Thymus (tissue), 11 donors: ENCODE results near the gene NLGN1. TPM values are rescaled to one million over a fixed set of nuclear protein-coding genes. Genes with fewer than 3 reads are reported as not detected.

Experiments
- DNase-seq, 9 donors: peaks; one replicate each; pipeline ENCODE4 v3.0.0-alpha.2; 2013; ENCODE audit warnings: low spot score in 9 of 9, low read depth in 6 of 9, missing footprints in 1 of 9
- H3K27ac ChIP-seq, 2 donors: one replicate each; pipeline ENCODE4 v1.5.1; 2013; ENCODE audit warnings: control low read depth in 1 of 2, low read depth in 1 of 2, low read length in 1 of 2, mild to moderate bottlenecking in 1 of 2, moderate library complexity in 1 of 2
- H3K27me3 ChIP-seq, 2 donors: one replicate each; pipeline ENCODE4 v1.5.1; 2013; ENCODE audit warnings: low read length in 1 of 2; ENCODE audit not compliant: control insufficient read depth in 2 of 2, insufficient read depth in 1 of 2
- H3K36me3 ChIP-seq, 2 donors: one replicate each; pipeline ENCODE4 v1.5.1; 2013; ENCODE audit warnings: low read length in 1 of 2, mild to moderate bottlenecking in 1 of 2, moderate library complexity in 1 of 2; ENCODE audit not compliant: control insufficient read depth in 2 of 2, insufficient read depth in 2 of 2
- H3K4me1 ChIP-seq, 2 donors: one replicate each; pipeline ENCODE4 v1.5.1; 2013; ENCODE audit warnings: low read length in 2 of 2; ENCODE audit not compliant: control insufficient read depth in 2 of 2, insufficient read depth in 2 of 2
- H3K4me3 ChIP-seq, 2 donors: one replicate each; pipeline ENCODE4 v1.5.1; 2013; ENCODE audit warnings: low read length in 2 of 2, control low read depth in 1 of 2, mild to moderate bottlenecking in 1 of 2
- H3K9me3 ChIP-seq, 2 donors: one replicate each; pipeline ENCODE4 v1.5.1; 2013; ENCODE audit warnings: low read length in 1 of 2, mild to moderate bottlenecking in 1 of 2; ENCODE audit not compliant: control insufficient read depth in 2 of 2, insufficient read depth in 1 of 2
- WGBS: extraction: QIAGEN DNeasy Blood & Tissue Kit; methylation state at CpG from one replicate; pipeline ENCODE4 v1.1.7; 2013; 5-methylcytosine and 5-hydroxymethylcytosine counted together
- polyA plus RNA-seq: library from polyadenylated mRNA; stranded (reverse); fragments of 200-250 nt; gene quantifications from one replicate; pipeline ENCODE4 v1.2.3, GENCODE V29; 2013
- total RNA-seq: library from RNA; stranded (reverse); fragments of 120-200 nt; gene quantifications from one replicate; pipeline ENCODE4 v1.2.4, GENCODE V29; 2013
- donor health status: healthy.

Gene NLGN1
- total and polyA plus RNA-seq, 2 donors: 0.16 to 0.90 TPM

- H3K27me3 ChIP-seq: no peaks in the 10 kb centered on the region
- H3K36me3 ChIP-seq: no peaks in the 10 kb centered on the region
- DNase-seq: no peak
- H3K4me3 ChIP-seq: no peak overlapping the region
- H3K27ac ChIP-seq: no peak overlapping the region
- H3K4me1 ChIP-seq: no peaks in the 10 kb centered on the region
- peaks cover 0 to 5% of the 10 kb centered on the region in 2 donors for H3K9me3 ChIP-seq
These were observed 648.8 kb downstream of the NLGN1 start for GRCh38 chr3:174046311-174046710.

GRCh38 chr3:174049472-174049871, 651.9 kb downstream of the NLGN1 start:
- WGBS: 91% methylated on average over 3 of the region's 3 CpGs
- no peak for DNase-seq
- Histone ChIP-seq H3K27me3 (no peaks in the 10 kb centered on the region), H3K9me3 (no peaks in the 10 kb centered on the region), H3K36me3 (no peaks in the 10 kb centered on the region), H3K4me1 (no peaks in the 10 kb centered on the region), H3K4me3 (no peak overlapping the region), H3K27ac (no peak overlapping the region)

- WGBS: 95% methylated on average over 5 of the region's 5 CpGs
These were observed 653.6 kb downstream of the NLGN1 start for GRCh38 chr3:174051191-174051590.

DNA sequence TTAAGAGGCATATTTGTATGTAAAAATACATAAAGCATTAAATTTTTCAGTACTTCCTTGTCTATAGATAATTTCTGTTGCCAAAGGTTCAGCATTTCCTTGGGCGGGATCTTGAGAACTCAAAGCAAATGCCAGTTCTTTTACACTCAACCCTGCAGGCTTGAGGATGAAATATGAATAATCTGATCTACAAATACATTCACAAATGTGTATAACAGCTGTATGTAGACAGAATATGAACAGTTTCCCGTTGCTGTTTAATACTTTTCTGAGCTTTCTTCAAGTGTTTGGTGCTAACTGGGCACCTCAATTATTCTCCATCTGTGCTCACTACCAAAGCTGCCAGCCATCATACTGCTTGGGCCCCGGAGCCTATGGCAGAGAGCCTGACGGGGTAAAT, 661.3 kb downstream of the NLGN1 start:
- WGBS: 94% methylated on average over 4 of the region's 4 CpGs
- Histone ChIP-seq H3K4me1 (no peaks in the 10 kb centered on the region), H3K27me3 (no peaks in the 10 kb centered on the region), H3K4me3 (no peak overlapping the region), H3K36me3 (no peaks in the 10 kb centered on the region), H3K27ac (no peak overlapping the region), H3K9me3 (no peaks in the 10 kb centered on the region)
- no peak for DNase-seq

More at GRCh38 chr3:174051191-174051590, 653.6 kb downstream of the NLGN1 start:
- Histone ChIP-seq H3K27ac (no peak overlapping the region), H3K4me1 (no peaks in the 10 kb centered on the region), H3K4me3 (no peak overlapping the region), H3K9me3 (no peaks in the 10 kb centered on the region), H3K36me3 (no peaks in the 10 kb centered on the region), H3K27me3 (no peaks in the 10 kb centered on the region)
- no peak for DNase-seq

DNA sequence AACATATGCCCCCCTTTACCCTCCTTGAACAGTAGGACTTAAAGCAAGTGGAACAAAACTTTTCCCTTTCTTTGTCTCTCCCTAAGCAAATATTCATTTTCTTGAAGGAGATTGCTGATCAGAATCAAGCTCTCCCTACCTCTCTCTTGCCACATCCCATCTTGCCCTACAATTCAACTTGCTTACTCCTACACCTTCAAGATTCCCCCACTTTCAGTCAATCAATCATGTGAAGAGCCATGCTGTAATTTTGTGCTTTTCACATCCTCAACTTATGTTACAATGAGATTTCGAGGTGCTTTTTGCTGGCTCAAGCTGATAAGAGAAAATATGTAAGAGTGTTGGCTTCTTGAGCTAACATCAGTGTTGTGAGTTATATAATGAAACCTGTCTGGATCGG, 662.9 kb downstream of the NLGN1 start:
- 84% methylated on average over 2 of the region's 2 CpGs for WGBS
- Histone ChIP-seq H3K4me1 (no peaks in the 10 kb centered on the region), H3K36me3 (no peaks in the 10 kb centered on the region), H3K27ac (no peak overlapping the region), H3K27me3 (no peaks in the 10 kb centered on the region), H3K9me3 (no peaks in the 10 kb centered on the region), H3K4me3 (no peak overlapping the region)
- no peak for DNase-seq

GRCh38 chr3:174061162-174061561, 663.6 kb downstream of the NLGN1 start:
- H3K4me1 ChIP-seq: no peaks in the 10 kb centered on the region
- H3K27me3 ChIP-seq: no peaks in the 10 kb centered on the region
- no peak overlapping the region for H3K27ac ChIP-seq
- no peak for DNase-seq
- no peaks in the 10 kb centered on the region for H3K36me3 ChIP-seq
- no peaks in the 10 kb centered on the region for H3K9me3 ChIP-seq
- H3K4me3 ChIP-seq: no peak overlapping the region

- no peaks in the 10 kb centered on the region for H3K36me3 ChIP-seq
- H3K4me1 ChIP-seq: no peaks in the 10 kb centered on the region
- 97% methylated on average over 1 of the region's 1 CpG for WGBS
- no peaks in the 10 kb centered on the region for H3K27me3 ChIP-seq
- H3K27ac ChIP-seq: no peak overlapping the region
- no peak for DNase-seq
- no peak overlapping the region for H3K4me3 ChIP-seq
- H3K9me3 ChIP-seq: no peaks in the 10 kb centered on the region
These were observed 664.2 kb downstream of the NLGN1 start for GRCh38 chr3:174061731-174062130.

GRCh38 chr3:174062923-174063322, 665.4 kb downstream of the NLGN1 start:
- WGBS: 91% methylated on average over 1 of the region's 1 CpG
- H3K27ac ChIP-seq: no peak overlapping the region
- H3K27me3 ChIP-seq: no peaks in the 10 kb centered on the region
- no peak overlapping the region for H3K4me3 ChIP-seq
- H3K9me3 ChIP-seq: no peaks in the 10 kb centered on the region
- no peaks in the 10 kb centered on the region for H3K4me1 ChIP-seq
- H3K36me3 ChIP-seq: no peaks in the 10 kb centered on the region
- DNase-seq: no peak

GRCh38 chr3:174068035-174068434, 670.5 kb downstream of the NLGN1 start:
- Histone ChIP-seq H3K9me3 (no peaks in the 10 kb centered on the region), H3K4me3 (no peak overlapping the region), H3K36me3 (no peaks in the 10 kb centered on the region), H3K27ac (no peak overlapping the region), H3K4me1 (no peaks in the 10 kb centered on the region), H3K27me3 (no peaks in the 10 kb centered on the region)
- WGBS: 94% methylated on average over 2 of the region's 2 CpGs
- no peak for DNase-seq

DNA sequence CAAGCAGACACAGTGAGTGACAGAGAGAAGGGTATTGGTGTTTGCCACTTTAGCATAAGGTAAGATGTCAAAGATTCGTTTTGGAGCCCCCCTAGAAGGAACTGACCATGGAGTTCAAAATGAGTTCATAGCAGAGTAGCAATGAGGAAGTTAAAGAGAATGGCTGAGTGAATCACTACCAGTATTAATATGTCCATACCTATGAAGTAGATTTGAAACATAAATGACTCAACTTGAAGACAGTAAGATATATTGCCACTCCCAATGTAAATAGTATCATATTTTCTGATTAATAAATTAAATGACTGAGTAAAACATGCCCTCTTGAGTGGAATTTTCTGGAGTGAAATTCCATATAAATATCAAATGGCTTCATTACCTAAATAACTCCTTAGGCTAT, 675.1 kb downstream of the NLGN1 start:
- Histone ChIP-seq H3K4me1 (no peaks in the 10 kb centered on the region), H3K9me3 (no peaks in the 10 kb centered on the region)
- WGBS: 21% methylated on average over 1 of the region's 1 CpG

More for the DNA sequence above, 675.1 kb downstream of the NLGN1 start:
- no peak overlapping the region for H3K4me3 ChIP-seq
- no peaks in the 10 kb centered on the region for H3K36me3 ChIP-seq
- H3K27ac ChIP-seq: no peak overlapping the region
- no peaks in the 10 kb centered on the region for H3K27me3 ChIP-seq
- DNase-seq: no peak
